GM20431 (cell line): Measurements from ENCODE around the gene DNAJC17.

Experiments used
- in situ Hi-C: fragments of 300-500 bp; cut with MseI, MboI; formaldehyde crosslinking; loops from one replicate; pipeline ENCODE4 v1.15.0; 2020; ENCODE audit warnings: low sequenced_read_pairs; ENCODE audit not compliant: unreplicated experiment

DNAJC17 gene

GRCh38 chr15:40768521-40769273 lies 38.6 kb downstream of the DNAJC17 start:
- in situ Hi-C loops: no loop called here

GRCh38 chr15:40767838-40768500 lies 39.3 kb downstream of the DNAJC17 start:
- in situ Hi-C loops: no loop called here

GRCh38 chr15:40766906-40767837 lies 40.1 kb downstream of the DNAJC17 start:
- in situ Hi-C loops: no loop called here

GRCh38 chr15:40766194-40766815 lies 41.0 kb downstream of the DNAJC17 start:
- in situ Hi-C loops: no loop called here

GRCh38 chr15:40764629-40765103 lies 42.6 kb downstream of the DNAJC17 start:
- in situ Hi-C loops: no loop called here

- in situ Hi-C loops: no loop called here
These were observed 43.3 kb downstream of the DNAJC17 start, which contains the start of gene GCHFR for GRCh38 chr15:40763801-40764628. Gene GCHFR (plus strand): TSS chr15:40764068. CDS start chr15:40764181, 113 bp downstream.

- in situ Hi-C loops: no loop called here
These were observed 44.1 kb downstream of the DNAJC17 start for GRCh38 chr15:40762919-40763800.

GRCh38 chr15:40759961-40760360 lies 47.3 kb downstream of the DNAJC17 start:
- in situ Hi-C loops: no loop called here

GRCh38 chr15:40756938-40757337 lies 50.3 kb downstream of the DNAJC17 start:
- in situ Hi-C loops: no loop called here

GRCh38 chr15:40755812-40756208 lies 51.5 kb downstream of the DNAJC17 start:
- in situ Hi-C loops: no loop called here

- in situ Hi-C loops: no loop called here
These were observed 52.1 kb downstream of the DNAJC17 start, which contains the start of gene RMDN3 for GRCh38 chr15:40754883-40755811. Gene RMDN3 (minus strand): TSS chr15:40755254. CDS start chr15:40754783, 471 bp downstream.

GRCh38 chr15:40754574-40754882 lies 52.7 kb downstream of the DNAJC17 start:
- in situ Hi-C loops: no loop called here

GRCh38 chr15:40751745-40752144 lies 55.5 kb downstream of the DNAJC17 start:
- in situ Hi-C loops: no loop called here

- in situ Hi-C loops: no loop called here
These were observed 56.4 kb downstream of the DNAJC17 start for GRCh38 chr15:40750885-40751284.

GRCh38 chr15:40749151-40749630 lies 58.1 kb downstream of the DNAJC17 start:
- in situ Hi-C loops: no loop called here

GRCh38 chr15:40747685-40748631 lies 59.3 kb downstream of the DNAJC17 start:
- in situ Hi-C loops: no loop called here
